H9 (cell line): ENCODE data around the gene ABCC3. TPM values are rescaled to one million over a fixed set of nuclear protein-coding genes. Genes with fewer than 3 reads are reported as not detected.

Source experiments
- DNase-seq: peaks from one replicate; pipeline ENCODE4 v3.0.0-alpha.2; 2017
- H2AFZ ChIP-seq: one replicate; pipeline ENCODE4 v1.6.1; 2013; ENCODE audit warnings: mild to moderate bottlenecking, low read length, control low read depth, moderate library complexity
- H2AK5ac ChIP-seq: 2 replicates; pipeline ENCODE4 v1.6.1; 2013; ENCODE audit warnings: low read length, control low read depth, mixed read lengths; ENCODE audit not compliant: insufficient read length
- H2BK120ac ChIP-seq: one replicate; pipeline ENCODE4 v1.6.1; 2013; ENCODE audit warnings: low read depth, mild to moderate bottlenecking, low read length, control low read depth, inconsistent platforms; ENCODE audit not compliant: poor library complexity, severe bottlenecking
- H2BK12ac ChIP-seq: 2 replicates; pipeline ENCODE4 v1.6.1; 2013; ENCODE audit warnings: low read length, control low read depth, mixed read lengths, low read depth; ENCODE audit not compliant: insufficient read length
- H2BK15ac ChIP-seq: 2 replicates; pipeline ENCODE4 v1.6.1; 2013; ENCODE audit warnings: low read depth, low read length, control low read depth
- H2BK20ac ChIP-seq: one replicate; pipeline ENCODE4 v1.6.1; 2013; ENCODE audit warnings: low read depth, mild to moderate bottlenecking, low read length, control low read depth, inconsistent platforms; ENCODE audit not compliant: poor library complexity, severe bottlenecking
- H2BK5ac ChIP-seq: 2 replicates; pipeline ENCODE4 v1.6.1; 2013; ENCODE audit warnings: low read length, control low read depth, mixed read lengths; ENCODE audit not compliant: insufficient read length
- H3K14ac ChIP-seq: 2 replicates; pipeline ENCODE4 v1.6.1; 2013; ENCODE audit warnings: low read length, control low read depth; ENCODE audit not compliant: insufficient read depth
- H3K18ac ChIP-seq: 2 replicates; pipeline ENCODE4 v1.6.1; 2013; ENCODE audit warnings: low read depth, mild to moderate bottlenecking, mixed read lengths, low read length, control low read depth; ENCODE audit not compliant: insufficient read length
- H3K23ac ChIP-seq: 2 replicates; pipeline ENCODE4 v1.6.1; 2013; ENCODE audit warnings: low read length, control low read depth, mixed read lengths, low read depth; ENCODE audit not compliant: insufficient read length
- H3K23me2 ChIP-seq: 2 replicates; pipeline ENCODE4 v1.6.1; 2013; ENCODE audit warnings: low read depth, mild to moderate bottlenecking, mixed read lengths, low read length, control low read depth; ENCODE audit not compliant: insufficient read length, poor library complexity, severe bottlenecking
- H3K27ac ChIP-seq: 2 replicates; pipeline ENCODE4 v1.5.1; 2013; ENCODE audit warnings: low read length, control low read depth, mixed read lengths, low read depth; ENCODE audit not compliant: insufficient read length
- H3K27me3 ChIP-seq: 2 replicates; pipeline ENCODE4 v1.6.1; 2013; ENCODE audit warnings: low read length, control low read depth, inconsistent platforms; ENCODE audit not compliant: insufficient read depth
- H3K4ac ChIP-seq: 2 replicates; pipeline ENCODE4 v1.6.1; 2013; ENCODE audit warnings: low read depth, mild to moderate bottlenecking, control low read depth, inconsistent platforms, low read length, moderate library complexity
- H3K4me1 ChIP-seq: 2 replicates; pipeline ENCODE4 v1.6.1; 2013; ENCODE audit warnings: low read length, control low read depth, inconsistent platforms; ENCODE audit not compliant: insufficient read depth
- H3K4me2 ChIP-seq: 2 replicates; pipeline ENCODE4 v1.6.1; 2013; ENCODE audit warnings: low read length, control low read depth, mixed read lengths; ENCODE audit not compliant: insufficient read length, insufficient read depth
- H3K56ac ChIP-seq: 2 replicates; pipeline ENCODE4 v1.6.1; 2013; ENCODE audit warnings: low read depth, mild to moderate bottlenecking, mixed read lengths, low read length, control low read depth; ENCODE audit not compliant: insufficient read length
- H3K79me1 ChIP-seq: 2 replicates; pipeline ENCODE4 v1.6.1; 2013; ENCODE audit warnings: low read depth, mild to moderate bottlenecking, moderate library complexity, low read length, control low read depth, inconsistent platforms; ENCODE audit not compliant: insufficient read depth, poor library complexity, severe bottlenecking
- H3K79me2 ChIP-seq: 2 replicates; pipeline ENCODE4 v1.6.1; 2013; ENCODE audit warnings: low read length, control low read depth, inconsistent platforms; ENCODE audit not compliant: insufficient read depth
- H3K9ac ChIP-seq: 2 replicates; pipeline ENCODE4 v1.6.1; 2013; ENCODE audit warnings: low read length, control low read depth, mixed read lengths; ENCODE audit not compliant: insufficient read length; ENCODE audit errors: extremely low read depth
- H3K9me3 ChIP-seq: one replicate; pipeline ENCODE4 v1.6.1; 2013; ENCODE audit warnings: low read depth, low read length, inconsistent platforms; ENCODE audit not compliant: control insufficient read depth
- H3T11ph ChIP-seq: one replicate; pipeline ENCODE4 v1.6.1; 2013; ENCODE audit warnings: mild to moderate bottlenecking, low read length, control low read depth, inconsistent platforms
- H4K20me1 ChIP-seq: one replicate; pipeline ENCODE4 v1.6.1; 2013; ENCODE audit not compliant: control insufficient read depth, insufficient read length, insufficient read depth
- H4K5ac ChIP-seq: 2 replicates; pipeline ENCODE4 v1.6.1; 2013; ENCODE audit warnings: low read depth, mild to moderate bottlenecking, mixed read lengths, low read length, control low read depth; ENCODE audit not compliant: insufficient read length
- H4K8ac ChIP-seq: replicated peaks from 2 replicates; pipeline ENCODE4 v1.6.1; 2013; ENCODE audit warnings: low read length, control low read depth, mixed read lengths, low read depth; ENCODE audit not compliant: insufficient read length
- H4K91ac ChIP-seq: 2 replicates; pipeline ENCODE4 v1.6.1; 2013; ENCODE audit warnings: low read depth, mild to moderate bottlenecking, moderate library complexity, mixed read lengths, low read length, control low read depth; ENCODE audit not compliant: insufficient read length
- H3K27ac Mint-ChIP-seq, 3 experiments: 2 replicates in 2 of 3; 3 replicates in 1 of 3; pipeline ENCODE4 v1.8.0; 2020 to 2021; ENCODE audit warnings: mixed read lengths in 3 of 3, mild to moderate bottlenecking in 1 of 3, moderate library complexity in 1 of 3
- H3K27me3 Mint-ChIP-seq: 2 replicates; pipeline ENCODE4 v1.8.0; 2021; ENCODE audit warnings: low read depth, mild to moderate bottlenecking, moderate library complexity, mixed read lengths
- H3K36me3 Mint-ChIP-seq, 3 experiments: 2 replicates in 2 of 3; 3 replicates in 1 of 3; pipeline ENCODE4 v1.8.0; 2020 to 2021; ENCODE audit warnings: low read depth in 3 of 3, mixed read lengths in 3 of 3; ENCODE audit not compliant: insufficient read depth in 1 of 3
- H3K4me1 Mint-ChIP-seq, 2 experiments: 2 replicates each; pipeline ENCODE4 v1.8.0; 2020; ENCODE audit warnings: mixed read lengths in 2 of 2
- H3K4me3 Mint-ChIP-seq, 2 experiments: 2 replicates in 1 of 2; 3 replicates in 1 of 2; pipeline ENCODE4 v1.8.0; 2020 to 2021; ENCODE audit warnings: mild to moderate bottlenecking in 2 of 2, mixed read lengths in 2 of 2, moderate library complexity in 1 of 2
- H3K9me3 Mint-ChIP-seq, 2 experiments: 2 replicates in 1 of 2; 3 replicates in 1 of 2; pipeline ENCODE4 v1.8.0; 2020; ENCODE audit warnings: mild to moderate bottlenecking in 2 of 2, mixed read lengths in 2 of 2, moderate library complexity in 1 of 2
- CTCF ChIP-seq: fragments of 200-600 bp; sonication (generic); conservative IDR thresholded peaks from 3 replicates; pipeline ENCODE4 v1.8.0; 2021; ENCODE audit warnings: antibody characterized with exemption, mild to moderate bottlenecking
- WGBS: extraction: QIAGEN DNeasy Blood & Tissue Kit; methylation state at CpG from one replicate; pipeline ENCODE4 v1.1.7; 2013; ENCODE audit warnings: missing lambda C conversion rate, low lambda C conversion rate, mixed read lengths; ENCODE audit not compliant: insufficient read length; ENCODE audit errors: extremely low coverage; 5-methylcytosine and 5-hydroxymethylcytosine counted together
- total RNA-seq: library from RNA; stranded (reverse); gene quantifications from 2 replicates; pipeline ENCODE4 v1.2.1, GENCODE V29; 2021

The ABCC3 gene
- total RNA-seq, 1 experiment from 2014 or later, result 0.31 TPM

GRCh38 chr17:50605429-50605828 is 29.3 kb upstream of the ABCC3 start:
- no peaks in the 10 kb centered on the region for H3K79me2 ChIP-seq
- no peak overlapping the region for H4K5ac ChIP-seq
- no peak overlapping the region for H2BK20ac ChIP-seq
- no peak overlapping the region for H2BK12ac ChIP-seq
- Mint-ChIP-seq H3K4me1 (peaks cover 12 to 49% of the 10 kb centered on the region in 2 experiments), H3K4me3 (no peak overlapping the region; a peak in 1 of 5 replicates), H3K27ac (peak overlapping the region in 1 of 3 experiments; percentile 47; a peak in 1 of 7 replicates), H3K9me3 (no peaks in the 10 kb centered on the region), H3K27me3 (peaks cover 4% of the 10 kb centered on the region), H3K36me3 (peaks cover 0 to 2% (median 0%) of the 10 kb centered on the region in 3 experiments; a peak in 1 of 7 replicates)
- no peak for DNase-seq
- no peak for TF ChIP-seq CTCF
- no peak overlapping the region for H4K8ac ChIP-seq
- no peak overlapping the region for H3T11ph ChIP-seq
- WGBS, result no CpG with 5 or more reads among the region's 10 CpGs
- no peaks in the 10 kb centered on the region for H3K9me3 ChIP-seq
- H4K91ac ChIP-seq, result no peak overlapping the region
- no peak overlapping the region for H2BK120ac ChIP-seq
- H3K4me1 ChIP-seq, result no peaks in the 10 kb centered on the region
- H3K14ac ChIP-seq, result no peak overlapping the region
- no peak overlapping the region for H3K4me2 ChIP-seq
- no peak overlapping the region for H2AFZ ChIP-seq
- no peak overlapping the region for H2BK5ac ChIP-seq
- H2BK15ac ChIP-seq, result no peak overlapping the region
- no peak overlapping the region for H2AK5ac ChIP-seq
- H3K27me3 ChIP-seq, result no peaks in the 10 kb centered on the region
- no peaks in the 10 kb centered on the region for H3K23me2 ChIP-seq
- H3K9ac ChIP-seq, result no peak overlapping the region
- H3K79me1 ChIP-seq, result no peaks in the 10 kb centered on the region
- H3K23ac ChIP-seq, result no peak overlapping the region
- no peak overlapping the region for H3K18ac ChIP-seq
- no peak overlapping the region for H3K4ac ChIP-seq
- H3K27ac ChIP-seq, result no peak overlapping the region
- no peak overlapping the region for H3K56ac ChIP-seq
- no peaks in the 10 kb centered on the region for H4K20me1 ChIP-seq
